KBM-7 (cell line): Measurements from ENCODE around the gene POU3F3.

Experiments
- DNase-seq: peaks from one replicate; pipeline ENCODE4 v3.0.0-alpha.2; 2015
- in situ Hi-C: fragments of 300-500 bp; cut with MboI; formaldehyde crosslinking; loops from 2 replicates; pipeline ENCODE4 v1.14.3; 2020; ENCODE audit warnings: low sequenced_read_pairs, low pct_unique_long_range_greater_than_20kb, mixed read lengths

The POU3F3 gene

DNA sequence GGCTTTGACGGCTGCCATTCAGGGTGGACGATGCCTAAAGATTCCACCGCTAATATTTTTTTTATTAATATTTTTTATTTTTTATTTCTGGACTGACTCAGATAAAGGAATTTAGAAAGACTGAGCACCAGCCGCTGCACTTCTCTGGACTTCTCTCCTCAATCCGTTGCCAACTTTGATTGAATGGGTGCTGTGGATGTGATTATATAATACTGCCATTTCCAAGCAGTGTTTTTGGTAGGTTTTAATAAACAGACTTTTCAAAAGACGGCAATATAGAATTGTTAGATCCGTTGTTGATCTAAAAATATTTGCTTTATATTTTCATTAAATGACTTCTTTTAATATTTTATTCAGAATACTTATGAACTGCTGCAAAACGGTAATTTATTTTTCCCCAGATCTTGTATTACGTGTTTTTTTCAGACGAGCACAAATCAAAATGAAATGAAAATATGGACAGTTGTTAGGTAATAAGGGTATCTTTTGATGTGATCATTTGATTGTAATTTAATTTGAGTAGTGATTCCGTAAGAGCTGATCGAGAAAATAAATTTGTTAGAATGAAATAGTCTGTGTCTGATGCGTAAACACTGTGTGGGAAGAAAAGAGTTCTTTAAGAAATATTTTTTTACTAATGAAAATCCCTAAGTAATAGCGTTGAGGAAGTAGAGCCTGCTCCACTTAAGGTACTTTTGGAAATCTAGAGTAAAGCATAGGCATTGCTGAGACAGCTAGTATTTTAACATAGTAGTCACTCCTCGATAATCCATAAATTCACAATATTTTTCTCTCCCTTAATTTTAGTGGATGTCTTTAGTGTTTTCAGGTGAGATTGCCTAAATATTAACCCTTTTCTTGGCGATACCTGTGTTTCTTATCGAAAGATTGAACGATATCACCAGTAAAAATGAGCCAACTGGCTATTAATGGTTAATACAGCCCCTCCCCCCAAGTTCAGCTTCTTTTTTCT, 4.4 kb downstream of the POU3F3 start:
- in situ Hi-C loops, result loop anchor here (25.0 kb wide), 1 partner anchor 221 kb away; no protein-coding TSS in a partner anchor
- DNase-seq, result no peak

- in situ Hi-C loops, result loop anchor here (25.0 kb wide), 1 partner anchor 222 kb away; no protein-coding TSS in a partner anchor
- DNase-seq, result peak; percentile 72
These were observed 5.4 kb downstream of the POU3F3 start for GRCh38 chr2:104859291-104859765.

DNA sequence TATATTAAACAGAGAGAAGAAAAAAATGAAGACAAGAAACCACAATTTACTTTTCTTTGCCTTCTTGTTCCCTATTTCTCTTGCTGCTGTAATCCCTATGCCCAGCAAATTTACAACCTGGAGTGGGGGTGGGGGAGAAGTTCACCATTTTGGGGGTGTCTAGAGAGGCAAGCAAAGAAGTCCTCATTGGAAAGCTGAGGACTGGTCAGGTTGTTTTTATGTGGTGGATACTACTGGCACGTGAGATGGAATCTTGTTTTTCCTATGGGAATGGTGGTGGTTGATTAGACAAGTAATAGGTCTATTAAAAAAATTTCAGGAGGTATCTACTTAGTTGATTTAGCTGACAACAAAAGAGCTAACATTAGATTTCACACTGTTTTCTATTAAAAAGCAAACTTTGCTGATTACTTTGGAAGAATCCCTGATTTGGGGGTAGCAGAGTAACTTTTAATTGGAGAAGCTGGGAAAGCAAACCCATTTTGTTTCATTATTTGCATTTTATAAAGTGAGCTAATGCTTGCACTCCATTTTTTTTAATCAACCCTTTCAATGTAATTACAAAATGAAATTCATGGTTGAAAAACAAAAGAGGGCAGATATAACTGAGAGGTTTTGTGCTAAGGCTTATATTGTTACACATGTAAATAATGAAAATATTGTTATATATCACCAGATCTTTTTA, 6.0 kb downstream of the POU3F3 start:
- no peak for DNase-seq
- in situ Hi-C loops, result loop anchor here (25.0 kb wide), 1 partner anchor 223 kb away; no protein-coding TSS in a partner anchor

GRCh38 chr2:104860451-104860790, 6.5 kb downstream of the POU3F3 start:
- peak; percentile 38 for DNase-seq
- in situ Hi-C loops, result loop anchor here (25.0 kb wide), 1 partner anchor 223 kb away; no protein-coding TSS in a partner anchor

DNA sequence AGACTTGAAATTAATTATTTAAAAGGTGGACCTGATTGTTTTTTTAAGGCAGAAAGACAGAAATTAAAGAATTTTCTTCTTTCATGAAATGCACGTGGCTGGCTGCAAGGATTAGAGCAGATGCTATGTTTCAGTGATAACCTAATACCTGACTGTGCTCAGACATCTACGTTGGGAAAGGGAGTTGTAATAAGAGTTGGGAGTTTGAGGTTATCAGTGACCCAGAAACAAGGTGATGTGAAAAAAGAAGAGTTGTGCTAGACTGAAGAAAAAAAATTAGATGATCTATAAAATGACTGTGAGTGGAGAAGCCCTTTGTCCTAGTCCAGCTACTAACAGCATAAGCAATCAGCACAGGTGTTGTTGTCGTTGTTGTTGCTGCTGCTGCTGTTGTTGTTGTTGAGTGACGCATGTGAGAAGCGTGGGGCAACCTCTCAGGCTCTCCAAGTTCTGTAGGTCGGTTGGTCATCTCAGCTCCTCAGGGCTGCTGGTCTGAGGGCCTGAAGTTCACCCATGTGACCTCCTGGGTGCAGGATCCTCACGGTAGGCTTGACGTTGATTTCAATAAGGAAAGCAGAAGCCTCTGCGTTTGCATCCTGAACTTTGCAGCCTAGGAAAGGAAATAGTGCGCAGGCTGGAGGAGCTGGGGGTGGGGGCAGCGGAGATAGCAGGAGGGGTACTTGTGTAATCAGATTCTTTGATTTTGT, 7.6 kb downstream of the POU3F3 start:
- in situ Hi-C loops, result loop anchor here (25.0 kb wide), 1 partner anchor 224 kb away; no protein-coding TSS in a partner anchor
- no peak for DNase-seq

GRCh38 chr2:104862058-104862941, 8.4 kb downstream of the POU3F3 start:
- peak; percentile 72 for DNase-seq
- in situ Hi-C loops, result loop anchor here (25.0 kb wide), 1 partner anchor 225 kb away; no protein-coding TSS in a partner anchor

GRCh38 chr2:104863146-104863467, 9.2 kb downstream of the POU3F3 start:
- in situ Hi-C loops, result loop anchor here (25.0 kb wide), 1 partner anchor 226 kb away; no protein-coding TSS in a partner anchor
- no peak for DNase-seq

- in situ Hi-C loops, result loop anchor here (25.0 kb wide), 1 partner anchor 226 kb away; no protein-coding TSS in a partner anchor
- no peak for DNase-seq
These were observed 9.8 kb downstream of the POU3F3 start for GRCh38 chr2:104863468-104864279.

DNA sequence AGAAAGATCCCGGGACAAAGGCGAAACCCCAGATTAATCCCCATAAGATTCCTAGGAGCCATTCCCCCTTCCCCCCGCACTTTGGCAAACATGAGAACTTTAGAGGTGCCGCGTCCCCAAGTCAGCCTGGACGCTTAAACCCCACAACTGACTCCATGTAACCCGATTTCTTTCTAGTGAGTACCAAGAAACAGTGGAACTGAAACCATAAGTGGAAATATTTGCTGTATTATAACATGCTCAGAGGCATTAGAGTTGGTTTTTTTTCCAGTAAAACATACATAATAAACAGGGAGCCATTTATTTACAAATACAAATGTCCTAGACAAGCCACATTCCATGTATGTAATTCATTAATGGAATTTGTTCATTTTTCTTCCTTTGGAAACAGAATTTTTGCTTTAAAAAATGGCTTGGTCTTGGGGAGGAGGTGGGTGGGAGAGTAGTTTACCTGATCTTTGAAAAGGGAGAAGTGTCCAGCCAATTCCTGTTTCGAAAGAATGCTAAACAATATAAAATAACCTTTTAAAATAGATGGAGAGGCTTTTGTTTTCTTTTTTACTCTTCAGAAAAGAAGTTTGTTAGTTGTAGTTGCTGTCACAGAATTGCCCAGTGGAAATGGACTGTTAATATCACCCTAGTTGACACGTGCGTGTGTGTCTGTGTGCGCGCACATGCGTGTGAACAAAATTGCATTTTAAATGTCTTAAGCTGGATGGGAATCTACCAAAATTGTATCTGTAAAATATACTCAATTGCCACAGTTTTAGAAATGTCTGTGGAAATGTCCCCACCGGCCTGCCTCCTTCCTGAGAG, 10.6 kb downstream of the POU3F3 start:
- in situ Hi-C loops, result loop anchor here (25.0 kb wide), 1 partner anchor 227 kb away; no protein-coding TSS in a partner anchor

DNA sequence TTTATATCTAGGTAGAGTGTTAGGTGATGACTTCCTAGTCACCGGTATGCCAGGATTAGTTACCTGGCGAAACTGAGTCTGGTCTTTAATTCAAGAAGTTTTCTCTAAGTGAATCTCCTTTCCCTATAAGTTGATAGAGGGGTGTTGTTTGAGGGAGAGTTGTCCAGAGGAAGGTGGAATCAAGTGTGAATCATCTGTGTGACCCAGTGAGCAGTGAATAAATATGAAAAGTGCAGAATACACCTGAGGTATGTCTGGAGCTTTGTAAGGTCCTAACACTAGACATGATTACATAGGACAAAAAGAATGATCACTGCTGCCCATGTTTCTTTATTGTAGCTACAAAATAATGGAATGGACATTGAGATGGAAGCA, 11.2 kb downstream of the POU3F3 start:
- in situ Hi-C loops, result loop anchor here (25.0 kb wide), 1 partner anchor 228 kb away; no protein-coding TSS in a partner anchor
- DNase-seq, result no peak

More for the DNA sequence above, 10.6 kb downstream of the POU3F3 start:
- no peak for DNase-seq

DNA sequence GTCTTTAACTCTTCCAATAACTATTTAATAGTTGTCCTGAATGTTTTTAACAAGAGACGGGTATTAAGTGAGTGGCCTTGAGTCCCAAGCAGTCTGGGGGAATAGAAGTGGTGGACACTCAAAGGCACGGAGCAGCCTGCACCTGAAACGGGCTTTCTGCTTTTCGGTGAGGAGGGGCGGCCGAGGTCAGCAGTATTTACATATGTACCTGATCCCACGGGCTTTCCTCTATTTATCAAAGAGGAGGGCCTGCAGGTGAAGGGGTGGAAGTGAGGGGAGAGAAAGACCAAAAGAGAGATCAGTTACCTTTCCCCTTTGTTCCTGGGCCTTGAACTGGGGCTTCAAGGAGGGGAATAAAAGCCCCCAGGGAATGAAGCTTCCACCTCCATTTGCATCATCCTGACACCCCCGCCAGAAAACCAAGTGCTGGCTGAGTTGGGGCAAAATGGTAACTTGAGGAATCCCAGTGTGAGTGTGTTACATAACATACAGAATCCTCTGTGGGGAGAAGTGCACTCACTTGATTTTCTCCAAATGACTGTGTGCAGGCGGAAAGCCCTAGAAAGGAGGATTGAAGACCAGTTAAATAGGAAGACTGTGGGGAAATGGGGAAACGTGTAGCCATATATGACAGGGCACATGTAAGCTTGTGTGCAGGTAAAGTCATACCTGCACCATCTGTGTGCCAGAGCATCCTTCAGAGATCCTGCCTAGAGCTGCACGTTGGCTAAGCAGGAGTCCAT, 12.4 kb downstream of the POU3F3 start:
- in situ Hi-C loops, result loop anchor here (25.0 kb wide), 1 partner anchor 229 kb away; no protein-coding TSS in a partner anchor

GRCh38 chr2:104866883-104867812, 13.2 kb downstream of the POU3F3 start:
- in situ Hi-C loops, result loop anchor here (25.0 kb wide), 1 partner anchor 230 kb away; no protein-coding TSS in a partner anchor

More for the DNA sequence above, 12.4 kb downstream of the POU3F3 start:
- no peak for DNase-seq

DNA sequence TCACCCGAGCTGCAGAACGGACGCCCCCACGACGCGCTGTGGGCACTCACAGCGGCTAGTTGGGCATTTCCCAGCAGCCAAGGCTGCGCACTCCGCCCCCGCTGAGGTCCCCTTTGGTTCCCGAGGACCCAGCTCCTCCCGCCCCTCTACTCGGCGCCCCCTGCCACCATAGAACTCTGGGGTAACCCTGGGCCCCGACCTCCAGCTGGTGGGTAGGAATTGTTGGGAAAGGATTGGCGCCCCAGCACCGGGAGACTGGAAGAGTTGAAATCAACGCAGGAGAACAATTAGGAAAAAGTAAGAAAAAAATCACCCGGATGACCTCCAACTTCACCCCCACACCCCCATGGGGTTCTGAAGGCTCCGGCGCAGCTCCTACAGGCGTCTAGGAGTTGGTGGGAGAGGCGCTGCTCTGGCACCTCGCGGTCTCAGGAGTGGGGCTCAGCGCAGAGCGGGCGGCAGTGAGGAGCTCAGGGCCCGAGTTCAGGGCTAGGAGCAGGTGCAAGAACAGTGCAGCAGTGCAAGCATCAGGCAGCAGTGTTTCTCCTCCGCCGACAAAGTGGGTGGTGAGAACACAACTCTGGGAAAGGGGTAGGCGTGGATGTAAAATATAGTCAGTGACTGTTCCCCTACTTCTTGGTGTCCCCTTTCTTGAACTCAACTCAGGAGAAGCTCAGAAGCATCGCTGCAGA, 14.0 kb downstream of the POU3F3 start:
- no peak for DNase-seq
- in situ Hi-C loops, result loop anchor here (25.0 kb wide), 1 partner anchor 231 kb away; no protein-coding TSS in a partner anchor

More at GRCh38 chr2:104866883-104867812, 13.2 kb downstream of the POU3F3 start:
- DNase-seq, result no peak

DNA sequence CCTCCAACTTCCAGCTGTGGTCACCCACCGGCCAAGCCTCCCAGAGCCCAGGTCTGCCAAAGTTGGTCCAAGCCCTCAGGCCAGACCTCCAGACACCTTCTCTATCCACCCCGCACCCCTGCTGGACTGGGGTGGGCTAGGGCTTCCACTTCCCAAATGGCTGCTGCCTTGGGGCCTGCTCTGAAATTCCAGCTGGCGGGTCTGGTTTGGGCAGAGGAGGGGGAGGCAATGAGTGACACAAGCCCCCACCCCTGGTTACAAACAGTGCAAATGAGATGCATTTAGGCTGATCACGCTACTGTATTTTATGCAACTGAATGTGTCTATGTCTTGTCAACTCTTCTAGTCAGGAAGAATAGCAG, 14.6 kb downstream of the POU3F3 start:
- no peak for DNase-seq
- in situ Hi-C loops, result loop anchor here (25.0 kb wide), 1 partner anchor 231 kb away; no protein-coding TSS in a partner anchor
